Mesenchymal stem cell (in vitro differentiated cells and primary cell): ENCODE measurements around the gene C6orf136.

Source experiments
- DNase-seq: peaks from one replicate; pipeline ENCODE4 v3.0.0-alpha.2; 2013
- H2AFZ ChIP-seq: one replicate; pipeline ENCODE4 v1.6.1; 2013; ENCODE audit warnings: low read depth, mild to moderate bottlenecking, control low read depth, inconsistent platforms, low read length, moderate library complexity
- H2AK5ac ChIP-seq: 2 replicates; pipeline ENCODE4 v1.6.1; 2013; ENCODE audit warnings: low read length, moderate library complexity, mild to moderate bottlenecking, inconsistent platforms; ENCODE audit not compliant: severe bottlenecking
- H2BK120ac ChIP-seq: one replicate; pipeline ENCODE4 v1.6.1; 2013; ENCODE audit warnings: low read depth, mild to moderate bottlenecking, inconsistent platforms, low read length, moderate library complexity
- H2BK12ac ChIP-seq, 2 experiments: one replicate each; pipeline ENCODE4 v1.6.1; 2013; ENCODE audit warnings: inconsistent platforms in 2 of 2, low read length in 2 of 2, mild to moderate bottlenecking in 2 of 2, moderate library complexity in 2 of 2, control low read depth in 1 of 2
- H2BK15ac ChIP-seq: one replicate; pipeline ENCODE4 v1.6.1; 2013; ENCODE audit warnings: mild to moderate bottlenecking, low read depth, inconsistent platforms; ENCODE audit not compliant: poor library complexity, severe bottlenecking
- H2BK5ac ChIP-seq: 2 replicates; pipeline ENCODE4 v1.6.1; 2013; ENCODE audit warnings: low read depth, mild to moderate bottlenecking, low read length, control low read depth, inconsistent platforms; ENCODE audit not compliant: poor library complexity, severe bottlenecking
- H3K14ac ChIP-seq, 2 experiments: one replicate each; pipeline ENCODE4 v1.6.1; 2013; ENCODE audit warnings: inconsistent platforms in 2 of 2, low read length in 2 of 2, control low read depth in 1 of 2, mild to moderate bottlenecking in 1 of 2, moderate library complexity in 1 of 2
- H3K18ac ChIP-seq, 2 experiments: one replicate each; pipeline ENCODE4 v1.6.1; 2013; ENCODE audit warnings: inconsistent platforms in 2 of 2, low read length in 2 of 2, control low read depth in 1 of 2, low read depth in 1 of 2, mild to moderate bottlenecking in 1 of 2
- H3K23ac ChIP-seq, 2 experiments: one replicate each; pipeline ENCODE4 v1.6.1; 2013; ENCODE audit warnings: inconsistent platforms in 2 of 2, low read length in 2 of 2, mild to moderate bottlenecking in 2 of 2, moderate library complexity in 2 of 2, control low read depth in 1 of 2
- H3K27ac ChIP-seq: 2 replicates; pipeline ENCODE4 v1.5.1; 2013; ENCODE audit warnings: mild to moderate bottlenecking, moderate library complexity, low read length, control low read depth, inconsistent platforms; ENCODE audit not compliant: poor library complexity, severe bottlenecking
- H3K27me3 ChIP-seq, 2 experiments: 2 replicates each; pipeline versions ENCODE4 v1.6.1 to v1.7.0; 2013; ENCODE audit warnings: low read length in 2 of 2, mild to moderate bottlenecking in 2 of 2, moderate library complexity in 2 of 2, control low read depth in 1 of 2, inconsistent platforms in 1 of 2; ENCODE audit not compliant: control insufficient read depth in 1 of 2, insufficient read depth in 1 of 2
- H3K36me3 ChIP-seq, 2 experiments: 2 replicates each; pipeline versions ENCODE4 v1.6.1 to v1.7.0; 2013; ENCODE audit warnings: low read length in 2 of 2, control low read depth in 1 of 2, inconsistent platforms in 1 of 2, low read depth in 1 of 2, mild to moderate bottlenecking in 1 of 2; ENCODE audit not compliant: insufficient read depth in 2 of 2, control insufficient read depth in 1 of 2
- H3K4ac ChIP-seq, 2 experiments: one replicate each; pipeline ENCODE4 v1.6.1; 2013; ENCODE audit warnings: inconsistent platforms in 2 of 2, low read length in 2 of 2, mild to moderate bottlenecking in 2 of 2, moderate library complexity in 2 of 2, control low read depth in 1 of 2, low read depth in 1 of 2
- H3K4me1 ChIP-seq: 2 replicates; pipeline ENCODE4 v1.6.1; 2013; ENCODE audit warnings: low read depth, low read length, control low read depth; ENCODE audit not compliant: control insufficient read depth, insufficient read depth
- H3K4me2 ChIP-seq: 2 replicates; pipeline ENCODE4 v1.6.1; 2013; ENCODE audit warnings: low read length, mild to moderate bottlenecking, inconsistent platforms; ENCODE audit not compliant: poor library complexity, severe bottlenecking
- H3K4me3 ChIP-seq, 2 experiments: 2 replicates each; pipeline versions ENCODE4 v1.5.1 to v1.7.0; 2013; ENCODE audit warnings: low read length in 2 of 2, mild to moderate bottlenecking in 2 of 2, control low read depth in 1 of 2, low read depth in 1 of 2; ENCODE audit not compliant: insufficient read depth in 1 of 2
- H3K79me1 ChIP-seq: replicated peaks from 2 replicates; pipeline ENCODE4 v1.6.1; 2013; ENCODE audit warnings: mild to moderate bottlenecking, control low read depth, low read length, inconsistent platforms; ENCODE audit not compliant: poor library complexity, severe bottlenecking
- H3K9ac ChIP-seq: 2 replicates; pipeline ENCODE4 v1.7.0; 2013; ENCODE audit warnings: mild to moderate bottlenecking, low read length, moderate library complexity
- H3K9me3 ChIP-seq: 2 replicates; pipeline ENCODE4 v1.7.0; 2013; ENCODE audit warnings: mild to moderate bottlenecking, low read length; ENCODE audit not compliant: control insufficient read depth
- H4K8ac ChIP-seq: one replicate; pipeline ENCODE4 v1.6.1; 2013; ENCODE audit warnings: inconsistent platforms, mild to moderate bottlenecking, low read length, moderate library complexity
- H4K91ac ChIP-seq: one replicate; pipeline ENCODE4 v1.6.1; 2013; ENCODE audit warnings: mild to moderate bottlenecking, low read length, inconsistent platforms
- WGBS: methylation state at CpG from one replicate; pipeline ENCODE4 v1.1.7; 2013; ENCODE audit warnings: mixed read lengths; 5-methylcytosine and 5-hydroxymethylcytosine counted together

The C6orf136 gene

DNA sequence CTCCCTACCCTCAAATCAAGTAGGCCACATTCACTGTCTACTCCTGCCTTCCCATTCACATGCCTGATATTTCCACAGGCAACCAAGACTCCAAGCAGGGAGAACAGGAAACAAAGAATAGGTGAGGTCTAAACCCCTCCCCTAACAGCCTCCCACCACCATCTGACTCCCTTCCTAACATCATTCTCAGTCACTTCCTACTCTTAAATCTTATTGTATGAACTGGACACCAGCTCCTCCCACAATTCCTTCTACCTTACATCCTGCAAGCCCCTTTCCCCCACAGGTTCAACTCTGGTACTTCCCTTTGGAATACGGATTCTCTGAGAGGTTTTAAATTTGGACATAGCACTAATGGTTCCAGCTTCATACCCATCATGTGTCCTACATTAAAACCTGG is 944 bp upstream of the C6orf136 start:
- no peak overlapping the region for H4K8ac ChIP-seq
- H3K4ac ChIP-seq: no peak overlapping the region
- peak overlapping the region; percentile 75 for H3K9ac ChIP-seq
- H3K4me3 ChIP-seq: peak overlapping the region in 1 of 2 experiments; percentile 58
- H2AFZ ChIP-seq: no peak overlapping the region
- peaks cover 35 to 51% of the 10 kb centered on the region in 2 experiments for H3K36me3 ChIP-seq
- no peak overlapping the region for H3K18ac ChIP-seq
- H3K23ac ChIP-seq: no peak overlapping the region
- no peak overlapping the region for H2BK12ac ChIP-seq
- no peak overlapping the region for H3K27ac ChIP-seq
- H3K9me3 ChIP-seq: no peaks in the 10 kb centered on the region
- no peak overlapping the region for H3K4me2 ChIP-seq
- peaks cover 37% of the 10 kb centered on the region for H3K79me1 ChIP-seq
- H2BK15ac ChIP-seq: no peak overlapping the region
- peaks cover 3% of the 10 kb centered on the region for H3K4me1 ChIP-seq
- H3K14ac ChIP-seq: no peak overlapping the region
- no peak overlapping the region for H2BK5ac ChIP-seq
- no peak overlapping the region for H2BK120ac ChIP-seq
- no peaks in the 10 kb centered on the region for H3K27me3 ChIP-seq
- 93% methylated on average over 1 of the region's 1 CpG for WGBS
- no peak for DNase-seq
- no peak overlapping the region for H2AK5ac ChIP-seq
- no peak overlapping the region for H4K91ac ChIP-seq

DNA sequence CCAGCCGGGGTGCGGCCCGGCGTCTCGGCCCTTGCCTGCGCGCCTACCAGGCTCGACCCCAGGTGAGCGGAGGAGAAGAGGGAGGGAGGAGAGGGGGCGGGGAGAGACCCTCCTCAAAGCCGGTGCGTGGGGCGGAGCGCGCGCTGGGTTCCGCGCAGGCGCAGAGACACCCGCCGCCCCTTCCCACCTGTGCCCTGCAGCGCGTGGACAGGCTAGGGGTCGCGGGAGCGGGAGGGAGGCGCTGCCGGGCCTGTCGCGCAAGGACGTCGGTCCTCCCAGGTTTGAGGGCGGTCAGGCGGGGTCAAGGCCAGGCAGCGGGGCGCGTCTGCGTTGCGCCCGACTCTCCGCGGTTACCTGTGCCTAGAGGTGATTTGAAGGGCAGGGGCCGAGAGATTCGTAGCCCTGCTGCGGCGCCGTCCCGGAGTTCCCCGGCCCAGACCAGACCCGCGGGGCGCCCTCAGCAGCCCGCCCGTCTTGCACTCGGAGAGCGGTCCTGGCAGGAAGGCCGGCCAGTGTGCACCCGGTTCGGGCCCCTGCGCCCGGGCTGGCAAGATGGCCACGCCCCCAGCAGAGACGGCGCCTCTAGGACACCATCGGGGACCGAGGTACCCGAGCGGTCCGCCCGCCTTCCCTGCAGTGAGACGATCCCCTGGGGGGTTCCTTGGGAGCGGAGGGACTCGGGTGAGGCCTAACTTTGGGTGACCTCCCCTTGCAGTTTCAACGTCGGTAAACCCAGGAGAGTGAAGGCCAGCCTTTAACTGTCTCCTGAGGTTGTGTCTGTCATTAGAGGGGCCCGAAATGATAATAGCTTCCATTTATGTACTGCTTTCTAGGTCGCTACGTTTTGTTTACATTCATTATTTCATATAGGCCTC is 546 bp downstream of the C6orf136 start:
- H3K9ac ChIP-seq: peak overlapping the region; percentile 91
- H3K4me2 ChIP-seq: peak overlapping the region; percentile 68
- peak overlapping the region; percentile 83 for H2AFZ ChIP-seq
- H2BK5ac ChIP-seq: peak overlapping the region; percentile 97
- no peak overlapping the region for H2AK5ac ChIP-seq
- no peaks in the 10 kb centered on the region for H3K27me3 ChIP-seq
- H3K9me3 ChIP-seq: no peaks in the 10 kb centered on the region
- H3K79me1 ChIP-seq: peaks cover 27% of the 10 kb centered on the region
- WGBS: 1% methylated on average over 64 of the region's 78 CpGs
- peak overlapping the region; percentile 93 to 99 for H3K4me3 ChIP-seq
- H3K27ac ChIP-seq: peak overlapping the region; percentile 84
- H2BK12ac ChIP-seq: peak overlapping the region in 1 of 2 experiments; percentile 45
- H3K4me1 ChIP-seq: peaks cover 3% of the 10 kb centered on the region
- H2BK120ac ChIP-seq: peak overlapping the region; percentile 78
- peak; percentile 71 for DNase-seq
- peak overlapping the region; percentile 93 for H4K8ac ChIP-seq
- peak overlapping the region in 1 of 2 experiments; percentile 24 for H3K23ac ChIP-seq
- peak overlapping the region; percentile 80 for H4K91ac ChIP-seq
- peaks cover 33 to 53% of the 10 kb centered on the region in 2 experiments for H3K36me3 ChIP-seq
- H2BK15ac ChIP-seq: peak overlapping the region; percentile 33
- H3K14ac ChIP-seq: peak overlapping the region in 1 of 2 experiments; percentile 66
- peak overlapping the region; percentile 67 to 77 for H3K4ac ChIP-seq
- peak overlapping the region; percentile 87 to 97 for H3K18ac ChIP-seq

DNA sequence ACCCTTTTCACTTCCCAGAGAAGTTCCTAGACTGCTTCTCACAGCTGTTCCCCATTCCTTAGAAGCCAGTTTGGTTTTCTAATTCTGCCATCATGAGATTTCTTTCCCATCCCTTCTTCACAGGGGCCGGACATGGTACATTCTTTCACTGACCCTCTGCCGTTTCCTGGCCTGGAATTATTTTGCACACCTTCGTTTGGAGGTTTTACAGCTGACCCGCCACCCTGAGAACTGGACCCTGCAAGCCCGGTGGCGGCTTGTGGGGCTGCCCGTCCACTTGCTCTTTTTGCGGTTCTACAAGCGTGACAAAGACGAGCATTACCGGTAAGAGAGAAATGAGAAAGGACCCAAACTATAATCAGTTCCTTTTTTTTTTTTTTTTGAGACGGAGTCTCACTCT is 4.2 kb downstream of the C6orf136 start:
- H2BK120ac ChIP-seq: no peak overlapping the region
- peaks cover 12% of the 10 kb centered on the region for H3K4me1 ChIP-seq
- no peak for DNase-seq
- H2BK5ac ChIP-seq: no peak overlapping the region
- no peak overlapping the region for H4K8ac ChIP-seq
- H4K91ac ChIP-seq: no peak overlapping the region
- H2AFZ ChIP-seq: no peak overlapping the region
- H3K79me1 ChIP-seq: peaks cover 10% of the 10 kb centered on the region
- no peak overlapping the region for H2BK12ac ChIP-seq
- no peak overlapping the region for H3K14ac ChIP-seq
- H3K27ac ChIP-seq: no peak overlapping the region
- no peak overlapping the region for H3K23ac ChIP-seq
- no peak overlapping the region for H2BK15ac ChIP-seq
- H3K27me3 ChIP-seq: no peaks in the 10 kb centered on the region
- H3K36me3 ChIP-seq: peaks cover 45 to 58% of the 10 kb centered on the region in 2 experiments
- H3K4me2 ChIP-seq: no peak overlapping the region
- no peak overlapping the region for H3K4me3 ChIP-seq
- no peaks in the 10 kb centered on the region for H3K9me3 ChIP-seq
- no peak overlapping the region for H3K4ac ChIP-seq
- WGBS: 98% methylated on average over 11 of the region's 12 CpGs
- H2AK5ac ChIP-seq: no peak overlapping the region
- no peak overlapping the region for H3K9ac ChIP-seq
- no peak overlapping the region for H3K18ac ChIP-seq
